Measurements from ENCODE around the gene ZFAND4. TPM values are rescaled to one million over a fixed set of nuclear protein-coding genes. Genes with fewer than 3 reads are reported as not detected.

Gene ZFAND4
- total and polyA plus RNA-seq, 2 donors (not counting 3 experiments of a cell fraction or from before 2014, with no cell fraction given), result 1.5 to 7.8 TPM

- Histone ChIP-seq H3K79me2 (ENCODE audit: control insufficient read depth, insufficient read depth, low read length) (no peaks in the 10 kb centered on the region), H3K4me2 (ENCODE audit: insufficient read depth, low read length) (no peak overlapping the region), H3K27ac (ENCODE audit: insufficient read depth, low read depth, low read length) (no peak overlapping the region), H3K36me3 (ENCODE audit: control insufficient read depth in 2 of 2, extremely low read depth in 1 of 2, insufficient read depth in 2 of 2, low read length in 2 of 2) (no peaks in the 10 kb centered on the region), H2AFZ (ENCODE audit: low read depth, low read length) (no peak overlapping the region), H3K4me1 (ENCODE audit: control insufficient read depth, extremely low read depth, insufficient read depth, low read length) (no peaks in the 10 kb centered on the region), H4K20me1 (replicated peaks; ENCODE audit: control insufficient read depth, extremely low read depth, insufficient read depth, low read length) (no peaks in the 10 kb centered on the region), H3K9me3 (replicated peaks; ENCODE audit: control insufficient read depth, insufficient read depth, low read length) (no peaks in the 10 kb centered on the region), H3K27me3 (ENCODE audit: control insufficient read depth in 2 of 2, insufficient read depth in 2 of 2, low read length in 2 of 2) (peaks cover 2 to 3% of the 10 kb centered on the region in 2 experiments), H3K4me3 (replicated peaks in 1 of 3; ENCODE audit: insufficient read depth in 1 of 3, low read depth in 1 of 3, low read length in 3 of 3) (no peak overlapping the region), H3K9me1 (replicated peaks; ENCODE audit: control insufficient read depth, extremely low read depth, insufficient read depth, low read length) (peaks cover 2% of the 10 kb centered on the region), H3K9ac (replicated peaks; ENCODE audit: extremely low read depth, insufficient read depth, low read length) (no peak overlapping the region)
- ChIA-PET POLR2A (no interaction called here), CTCF (no interaction called here)
- DNase-seq (ENCODE audit: low read depth, low spot score), result no peak
- intact Hi-C loops (cut with micrococcal nuclease) (no loop called here), dilution Hi-C loops (cut with MboI; ENCODE audit: extremely low pct_ligation_motif_present, low sequenced_read_pairs) (no loop called here)
- FAIRE-seq, result no peak
- no peak for TF ChIP-seq JUN (IDR thresholded peaks at IDR 0.05; ENCODE audit: borderline replicate concordance, insufficient read depth, insufficient read length, low read depth)
- no peak for TF ChIP-seq POLR2AphosphoS5 (IDR thresholded peaks at IDR 0.05; ENCODE audit: insufficient read depth, low read depth, low read length)
- TF ChIP-seq, protein P1, sequence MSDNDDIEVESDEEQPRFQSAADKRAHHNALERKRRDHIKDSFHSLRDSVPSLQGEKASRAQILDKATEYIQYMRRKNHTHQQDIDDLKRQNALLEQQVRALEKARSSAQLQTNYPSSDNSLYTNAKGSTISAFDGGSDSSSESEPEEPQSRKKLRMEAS (IDR thresholded peaks at IDR 0.05; ENCODE audit: insufficient read depth, insufficient read length), result no peak
- TF ChIP-seq, protein P2, sequence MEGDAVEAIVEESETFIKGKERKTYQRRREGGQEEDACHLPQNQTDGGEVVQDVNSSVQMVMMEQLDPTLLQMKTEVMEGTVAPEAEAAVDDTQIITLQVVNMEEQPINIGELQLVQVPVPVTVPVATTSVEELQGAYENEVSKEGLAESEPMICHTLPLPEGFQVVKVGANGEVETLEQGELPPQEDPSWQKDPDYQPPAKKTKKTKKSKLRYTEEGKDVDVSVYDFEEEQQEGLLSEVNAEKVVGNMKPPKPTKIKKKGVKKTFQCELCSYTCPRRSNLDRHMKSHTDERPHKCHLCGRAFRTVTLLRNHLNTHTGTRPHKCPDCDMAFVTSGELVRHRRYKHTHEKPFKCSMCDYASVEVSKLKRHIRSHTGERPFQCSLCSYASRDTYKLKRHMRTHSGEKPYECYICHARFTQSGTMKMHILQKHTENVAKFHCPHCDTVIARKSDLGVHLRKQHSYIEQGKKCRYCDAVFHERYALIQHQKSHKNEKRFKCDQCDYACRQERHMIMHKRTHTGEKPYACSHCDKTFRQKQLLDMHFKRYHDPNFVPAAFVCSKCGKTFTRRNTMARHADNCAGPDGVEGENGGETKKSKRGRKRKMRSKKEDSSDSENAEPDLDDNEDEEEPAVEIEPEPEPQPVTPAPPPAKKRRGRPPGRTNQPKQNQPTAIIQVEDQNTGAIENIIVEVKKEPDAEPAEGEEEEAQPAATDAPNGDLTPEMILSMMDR (IDR thresholded peaks at IDR 0.05; ENCODE audit: extremely low read depth in 1 of 2, insufficient read depth in 1 of 2, low read depth in 1 of 2, low read length in 2 of 2), result no peak
- TF ChIP-seq FOS (IDR thresholded peaks at IDR 0.05; ENCODE audit: borderline replicate concordance, insufficient read depth, low read length), result no peak
- no peak for TF ChIP-seq MYC (IDR thresholded peaks at IDR 0.05; ENCODE audit: low read depth, low read length)
- no peak for TF ChIP-seq POLR2A (IDR thresholded peaks at IDR 0.05; ENCODE audit: low read depth, low read length)
- TF ChIP-seq GATA2 (IDR thresholded peaks at IDR 0.05; ENCODE audit: insufficient read depth, insufficient read length, low read depth, low read length), result no peak
- no peak for TF ChIP-seq EZH2 (IDR thresholded peaks at IDR 0.05; ENCODE audit: borderline replicate concordance, low read depth, low read length, severe bottlenecking)
- no TSS peak for BruUV-seq (replicated peaks)
Measured at GRCh38 chr10:45607276-45607675, 65.3 kb downstream of the ZFAND4 start.
